Colonic mucosa (tissue), 4 donors: Measurements from ENCODE around the gene ALOXE3. TPM values are rescaled to one million over a fixed set of nuclear protein-coding genes. Genes with fewer than 3 reads are reported as not detected.
A peak's percentile ranks its signal among the peaks of the same experiment; 100 is the strongest.

Experiments
- DNase-seq: peaks from one replicate; pipeline ENCODE4 v3.0.0-alpha.2; 2020
- H3K27ac ChIP-seq: fragments of 200-600 bp; one replicate; pipeline ENCODE4 v1.8.0; 2021
- H3K27me3 ChIP-seq: fragments of 200-600 bp; one replicate; pipeline ENCODE4 v1.8.0; 2021
- H3K36me3 ChIP-seq: fragments of 200-600 bp; one replicate; pipeline ENCODE4 v1.8.0; 2021
- H3K4me1 ChIP-seq: fragments of 200-600 bp; one replicate; pipeline ENCODE4 v1.8.0; 2021; ENCODE audit warnings: mild to moderate bottlenecking
- H3K4me3 ChIP-seq: fragments of 200-600 bp; one replicate; pipeline ENCODE4 v1.8.0; 2021
- H3K9ac ChIP-seq, 2 donors: one replicate each; pipeline ENCODE4 v1.7.0; 2013; ENCODE audit warnings: control low read depth in 2 of 2, low read depth in 2 of 2, low read length in 2 of 2
- H3K9me3 ChIP-seq: fragments of 200-600 bp; one replicate; pipeline ENCODE4 v1.8.0; 2021
- CTCF ChIP-seq: fragments of 200-600 bp; IDR thresholded peaks from one replicate; pipeline ENCODE4 v1.8.0; 2022; ENCODE audit warnings: antibody characterized with exemption, mild to moderate bottlenecking
- intact Hi-C: fragments of 100-400 bp; cut with DNase I; formaldehyde crosslinking; loops from one replicate; pipeline ENCODE4 v1.14.1; 2022
- total RNA-seq, 2 donors: library from RNA; stranded (reverse); fragmentation: NEBNext Ultra II Directional in 1 of 2; extraction: Animal tissue kit (Norgen Biotek cat#: 25700) in 1 of 2; gene quantifications; one replicate each; pipeline ENCODE4 v1.2.1, GENCODE V29; 2021
- donor health status: healthy.
- donor health status: DM: no; HTN: no; CAD: no.
- donor health status: DM: no; HTN: no; CAD: no.

ALOXE3 gene
- total RNA-seq, 2 donors from 2014 or later = not detected

- no peaks in the 10 kb centered on the region for H3K36me3 ChIP-seq
- no peak overlapping the region for H3K27ac ChIP-seq
- no peaks in the 10 kb centered on the region for H3K9me3 ChIP-seq
- intact Hi-C loops = loop anchor here (2.0 kb wide), 1 partner anchor 66 kb away; no protein-coding TSS in a partner anchor
- no peak for TF ChIP-seq CTCF
- peak; percentile 87 for DNase-seq
- H3K27me3 ChIP-seq = peaks cover 63% of the 10 kb centered on the region
- peak overlapping the region; percentile 50 for H3K4me3 ChIP-seq
- H3K4me1 ChIP-seq = peaks cover 53% of the 10 kb centered on the region
- peak overlapping the region; percentile 24 to 32 for H3K9ac ChIP-seq
These were observed 2.4 kb upstream of the ALOXE3 start for GRCh38 chr17:8120520-8121406.

- H3K4me3 ChIP-seq = peak overlapping the region; percentile 50
- intact Hi-C loops = loop anchor here (2.0 to 5.0 kb wide), 2 partner anchors 48 to 67 kb away; no protein-coding TSS in a partner anchor
- H3K9ac ChIP-seq = peak overlapping the region; percentile 15 to 24
- peaks cover 47% of the 10 kb centered on the region for H3K4me1 ChIP-seq
- TF ChIP-seq CTCF = no peak
- peaks cover 57% of the 10 kb centered on the region for H3K27me3 ChIP-seq
- H3K27ac ChIP-seq = peak overlapping the region; percentile 56
- peak; percentile 94 for DNase-seq
- H3K36me3 ChIP-seq = no peaks in the 10 kb centered on the region
- H3K9me3 ChIP-seq = no peaks in the 10 kb centered on the region
These were observed 1.5 kb upstream of the ALOXE3 start for GRCh38 chr17:8119581-8120519.

GRCh38 chr17:8118769-8119580, 661 bp upstream of the ALOXE3 start:
- peaks cover 52% of the 10 kb centered on the region for H3K27me3 ChIP-seq
- H3K9ac ChIP-seq = peak overlapping the region; percentile 56 to 75
- intact Hi-C loops = loop anchor here (5.0 kb wide), 1 partner anchor 47 kb away; no protein-coding TSS in a partner anchor
- TF ChIP-seq CTCF = peak; percentile 91
- no peaks in the 10 kb centered on the region for H3K36me3 ChIP-seq
- peak overlapping the region; percentile 56 for H3K27ac ChIP-seq
- H3K4me1 ChIP-seq = peaks cover 39% of the 10 kb centered on the region
- H3K4me3 ChIP-seq = peak overlapping the region; percentile 45
- H3K9me3 ChIP-seq = no peaks in the 10 kb centered on the region
- DNase-seq = peak; percentile 90

GRCh38 chr17:8117367-8117979, 841 bp downstream of the ALOXE3 start:
- Histone ChIP-seq H3K27ac (no peak overlapping the region), H3K4me1 (peaks cover 24% of the 10 kb centered on the region), H3K9ac (peak overlapping the region; percentile 3 to 38), H3K36me3 (no peaks in the 10 kb centered on the region), H3K27me3 (peaks cover 41% of the 10 kb centered on the region), H3K4me3 (peak overlapping the region; percentile 45), H3K9me3 (no peaks in the 10 kb centered on the region)
- DNase-seq = no peak
- intact Hi-C loops = loop anchor here (5.0 kb wide), 1 partner anchor 45 kb away; no protein-coding TSS in a partner anchor
- no peak for TF ChIP-seq CTCF
